AG09319 (cell line): Measurements from ENCODE around the gene SP2.
"Not testable (repeated sequence)": the region's sequence is repeated elsewhere in the genome, so short reads cannot be mapped to it uniquely, and the experiment has no call there.

Source experiments
- DNase-seq: peaks from one replicate; pipeline ENCODE4 v3.0.0-alpha.2; 2010; ENCODE audit warnings: low read depth; ENCODE audit errors: extremely low read depth
- CTCF ChIP-seq: IDR thresholded peaks from 2 replicates; pipeline ENCODE4 v1.5.1; 2011; ENCODE audit warnings: low read depth, mild to moderate bottlenecking, inconsistent platforms, low read length, moderate library complexity

SP2 gene

GRCh38 chr17:47925678-47925988 is 29.6 kb downstream of the SP2 start:
- DNase-seq: no peak

DNA sequence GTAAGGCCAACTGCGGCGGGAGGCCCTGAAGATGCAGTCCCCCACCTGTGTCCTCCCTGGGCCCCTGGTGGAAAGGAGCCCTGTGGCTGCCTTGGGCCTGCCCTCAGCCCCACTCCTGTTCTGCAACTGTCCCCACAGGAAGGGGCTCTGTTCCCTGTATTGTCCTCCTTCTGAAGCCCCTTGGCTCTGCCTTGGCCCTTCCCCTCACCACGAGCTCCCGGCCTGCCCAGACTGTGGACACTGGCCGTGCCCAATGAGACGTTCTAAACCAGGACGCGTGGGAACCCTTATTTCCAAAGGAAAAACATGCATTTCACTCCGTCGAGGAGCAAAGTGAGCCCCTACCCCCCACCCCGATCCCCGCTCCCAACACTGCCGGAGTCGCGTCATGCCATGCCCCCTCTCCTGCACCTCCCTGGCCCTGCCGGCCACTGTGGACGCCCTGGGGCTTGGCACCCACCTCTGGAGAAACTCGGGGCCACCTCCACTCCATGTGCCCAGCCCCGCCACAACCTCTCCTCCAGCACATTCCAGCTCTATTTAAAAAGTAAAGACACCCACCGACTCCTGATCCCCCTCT is 31.9 kb downstream of the SP2 start:
- no peak for TF ChIP-seq CTCF
- DNase-seq: no peak

More at GRCh38 chr17:47925678-47925988, 29.6 kb downstream of the SP2 start:
- TF ChIP-seq CTCF: no peak

DNA sequence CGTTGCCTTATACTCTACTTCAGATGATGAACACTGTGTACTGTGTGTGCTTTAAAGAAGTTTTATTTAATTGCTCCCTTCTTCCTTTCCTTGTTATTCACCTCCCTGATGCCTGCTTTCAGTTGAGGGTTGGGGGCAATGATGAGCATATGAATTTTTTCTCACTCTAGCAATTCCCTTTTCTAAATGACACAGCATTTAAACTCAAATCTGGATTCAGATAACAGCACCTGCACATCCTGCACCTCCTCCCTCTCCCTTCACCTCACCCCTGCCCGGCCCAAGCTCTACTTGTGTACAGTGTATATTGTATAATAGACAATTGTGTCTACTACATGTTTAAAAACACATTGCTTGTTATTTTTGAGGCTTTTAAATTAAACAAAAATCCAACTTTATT is 32.4 kb downstream of the SP2 start:
- no peak for TF ChIP-seq CTCF
- no peak for DNase-seq

DNA sequence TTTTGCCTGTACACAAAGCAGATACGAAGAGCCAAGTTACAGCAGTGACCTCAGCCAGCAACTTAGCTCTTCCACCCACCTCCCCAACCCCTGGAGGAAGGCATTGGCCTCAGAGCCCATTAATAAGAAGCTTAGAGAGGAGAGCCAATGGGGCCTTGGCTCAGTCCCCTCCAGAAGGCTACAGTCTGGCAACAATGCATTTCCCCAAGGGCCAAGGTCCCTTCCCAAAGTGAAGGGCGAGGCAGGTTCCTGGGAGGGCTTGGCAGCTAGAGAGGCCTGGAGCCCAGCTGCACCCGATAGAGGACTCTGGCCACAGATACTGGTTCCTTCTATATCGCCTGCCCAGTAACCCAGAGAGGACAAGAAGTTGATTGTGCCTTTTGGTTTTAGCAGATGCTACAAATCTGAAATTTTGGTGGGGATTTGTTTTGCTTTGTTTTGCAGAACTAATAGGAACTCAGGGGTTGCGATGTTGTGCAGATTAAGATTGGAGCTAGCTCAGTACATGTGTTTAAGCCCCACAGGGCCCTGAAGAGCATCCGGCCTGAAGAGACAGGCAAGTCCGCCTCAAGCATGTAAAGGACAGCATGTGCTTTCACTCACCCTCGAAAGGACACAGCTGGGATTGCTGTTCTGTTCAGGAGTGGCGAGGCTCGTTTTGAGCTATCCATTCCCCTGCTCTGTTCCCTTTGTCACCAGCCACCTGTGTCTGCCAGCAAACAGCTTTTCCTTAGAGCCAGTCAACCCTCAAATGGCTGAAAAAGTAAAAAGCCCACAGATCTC is 33.4 kb downstream of the SP2 start:
- no peak for TF ChIP-seq CTCF
- DNase-seq: no peak

DNA sequence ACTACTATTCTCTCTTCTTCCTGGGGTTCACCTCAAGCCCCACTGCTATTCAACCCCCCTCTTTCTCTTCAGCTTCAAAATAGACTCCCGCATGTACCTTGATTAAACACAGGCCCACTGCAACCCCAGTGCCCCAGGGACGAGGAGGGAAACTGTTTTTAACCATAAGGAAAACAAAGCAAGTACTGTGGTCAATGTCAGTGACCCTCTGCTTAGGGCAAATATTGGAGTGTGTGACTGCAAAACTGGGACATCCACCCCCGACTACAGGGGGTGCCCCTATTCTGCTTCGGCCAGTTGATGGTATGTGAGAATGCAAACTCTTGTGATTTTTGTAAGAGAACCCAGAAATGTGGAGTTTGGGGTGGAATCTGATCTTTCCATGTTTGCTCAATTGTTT is 35.8 kb downstream of the SP2 start:
- DNase-seq: no peak
- TF ChIP-seq CTCF: no peak

DNA sequence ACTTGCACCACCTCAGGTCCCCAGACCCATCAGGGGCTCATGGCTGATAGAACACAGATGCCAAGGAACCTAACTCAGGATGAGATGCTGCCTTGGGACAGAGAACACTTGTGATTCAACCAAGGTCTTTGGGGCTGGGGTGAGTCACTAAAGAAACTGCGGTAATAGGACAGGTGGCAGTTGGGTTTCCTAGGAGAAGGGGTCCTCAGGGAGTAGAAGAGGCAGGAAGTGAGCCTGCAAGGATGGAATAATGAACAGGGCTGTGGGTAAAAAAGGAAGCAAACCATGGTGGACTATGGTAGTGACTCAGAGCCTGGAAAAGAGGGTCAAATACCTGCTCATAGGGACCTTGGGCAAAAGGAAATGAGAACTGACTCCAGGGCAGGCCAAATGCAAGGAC is 38.8 kb downstream of the SP2 start:
- no peak for DNase-seq

GRCh38 chr17:47935468-47935867 is 39.4 kb downstream of the SP2 start:
- DNase-seq: not testable (repeated sequence)

More for the DNA sequence above, 38.8 kb downstream of the SP2 start:
- no peak for TF ChIP-seq CTCF

- DNase-seq: peak; percentile 19
- no peak for TF ChIP-seq CTCF
Measured at GRCh38 chr17:47935961-47936360, 39.9 kb downstream of the SP2 start.
